Measurements from ENCODE around the gene IFIT2.
A peak's percentile ranks its signal among the peaks of the same experiment; 100 is the strongest.

The IFIT2 gene

GRCh38 chr10:89294721-89295239, 7.1 kb upstream of the IFIT2 start:
- FAIRE-seq (no peak), DNase-seq (ENCODE audit: insufficient read length, low spot score) (no peak)
- TF ChIP-seq POLR2A (IDR thresholded peaks at IDR 0.05; ENCODE audit: low read depth, low read length) = no peak

GRCh38 chr10:89295597-89295996, 6.2 kb upstream of the IFIT2 start:
- peak; percentile 57 for FAIRE-seq
- no peak for TF ChIP-seq POLR2A (IDR thresholded peaks at IDR 0.05; ENCODE audit: low read depth, low read length)
- DNase-seq (ENCODE audit: insufficient read length, low spot score) = no peak

- FAIRE-seq (no peak), DNase-seq (ENCODE audit: insufficient read length, low spot score) (no peak)
- TF ChIP-seq POLR2A (IDR thresholded peaks at IDR 0.05; ENCODE audit: low read depth, low read length) = no peak
Measured at GRCh38 chr10:89296220-89296648, 5.6 kb upstream of the IFIT2 start.

- no peak for TF ChIP-seq POLR2A (IDR thresholded peaks at IDR 0.05; ENCODE audit: low read depth, low read length)
- no peak for FAIRE-seq
- no peak for DNase-seq (ENCODE audit: insufficient read length, low spot score)
Measured at GRCh38 chr10:89297356-89297755, 4.5 kb upstream of the IFIT2 start.

GRCh38 chr10:89297791-89298190, 4.1 kb upstream of the IFIT2 start:
- DNase-seq (ENCODE audit: insufficient read length, low spot score) (no peak), FAIRE-seq (no peak)
- TF ChIP-seq POLR2A (IDR thresholded peaks at IDR 0.05; ENCODE audit: low read depth, low read length) = no peak

GRCh38 chr10:89299031-89299430, 2.8 kb upstream of the IFIT2 start:
- FAIRE-seq (no peak), DNase-seq (ENCODE audit: insufficient read length, low spot score) (no peak)
- TF ChIP-seq POLR2A (IDR thresholded peaks at IDR 0.05; ENCODE audit: low read depth, low read length) = no peak

GRCh38 chr10:89301232-89301631, 614 bp upstream of the IFIT2 start:
- DNase-seq (ENCODE audit: insufficient read length, low spot score) (no peak), FAIRE-seq (peak; percentile 88)
- no peak for TF ChIP-seq POLR2A (IDR thresholded peaks at IDR 0.05; ENCODE audit: low read depth, low read length)

- FAIRE-seq (peak; percentile 73), DNase-seq (ENCODE audit: insufficient read length, low spot score) (no peak)
- no peak for TF ChIP-seq POLR2A (IDR thresholded peaks at IDR 0.05; ENCODE audit: low read depth, low read length)
Measured at GRCh38 chr10:89302625-89303024, 779 bp downstream of the IFIT2 start.

GRCh38 chr10:89303161-89303560, 1.3 kb downstream of the IFIT2 start:
- DNase-seq (ENCODE audit: insufficient read length, low spot score) = no peak
- peak; percentile 50 for FAIRE-seq
- no peak for TF ChIP-seq POLR2A (IDR thresholded peaks at IDR 0.05; ENCODE audit: low read depth, low read length)

GRCh38 chr10:89304026-89304425, 2.2 kb downstream of the IFIT2 start:
- DNase-seq (ENCODE audit: insufficient read length, low spot score) (no peak), FAIRE-seq (peak; percentile 33)
- TF ChIP-seq POLR2A (IDR thresholded peaks at IDR 0.05; ENCODE audit: low read depth, low read length) = no peak

GRCh38 chr10:89304446-89304845, 2.6 kb downstream of the IFIT2 start:
- DNase-seq (ENCODE audit: insufficient read length, low spot score) (no peak), FAIRE-seq (no peak)
- no peak for TF ChIP-seq POLR2A (IDR thresholded peaks at IDR 0.05; ENCODE audit: low read depth, low read length)

GRCh38 chr10:89304925-89305324, 3.1 kb downstream of the IFIT2 start:
- TF ChIP-seq POLR2A (IDR thresholded peaks at IDR 0.05; ENCODE audit: low read depth, low read length) = no peak
- DNase-seq (ENCODE audit: insufficient read length, low spot score) (no peak), FAIRE-seq (no peak)

GRCh38 chr10:89305766-89306433, 4.1 kb downstream of the IFIT2 start:
- no peak for DNase-seq (ENCODE audit: insufficient read length, low spot score)
- no peak for TF ChIP-seq POLR2A (IDR thresholded peaks at IDR 0.05; ENCODE audit: low read depth, low read length)
- FAIRE-seq = no peak

GRCh38 chr10:89306434-89307268, 4.8 kb downstream of the IFIT2 start:
- no peak for TF ChIP-seq POLR2A (IDR thresholded peaks at IDR 0.05; ENCODE audit: low read depth, low read length)
- FAIRE-seq = no peak
- DNase-seq (ENCODE audit: insufficient read length, low spot score) = no peak

GRCh38 chr10:89307269-89307577, 5.4 kb downstream of the IFIT2 start:
- FAIRE-seq (no peak), DNase-seq (ENCODE audit: insufficient read length, low spot score) (no peak)
- TF ChIP-seq POLR2A (IDR thresholded peaks at IDR 0.05; ENCODE audit: low read depth, low read length) = no peak

All from H54 (cell line).